Hepatocyte (in vitro differentiated cells): ENCODE data around the gene FPR2.

Source experiments
- CTCF ChIP-seq: fragments of 200-600 bp; sonication (generic); IDR thresholded peaks from 2 replicates; pipeline ENCODE4 v1.5.1; 2016; ENCODE audit warnings: antibody characterized with exemption, mild to moderate bottlenecking; ENCODE audit not compliant: poor library complexity
- EZH2 ChIP-seq: fragments of 200-600 bp; sonication (generic); IDR thresholded peaks from 2 replicates; pipeline ENCODE4 v1.6.1; 2016; ENCODE audit warnings: antibody characterized with exemption, mild to moderate bottlenecking, borderline replicate concordance

GRCh38 chr19:51751655-51752054 lies 9.3 kb upstream of the FPR2 start, which contains the start of gene FPR1:
- TF ChIP-seq CTCF (no peak), EZH2 (no peak)
